HUES6 (cell line): ENCODE measurements around the gene FBRSL1.
"Not testable (repeated sequence)": the region's sequence is repeated elsewhere in the genome, so short reads cannot be mapped to it uniquely, and the experiment has no call there.

Source experiments
- H3K27ac ChIP-seq: 2 replicates; pipeline ENCODE4 v1.7.0; 2013; ENCODE audit warnings: low read depth, mild to moderate bottlenecking, low read length, inconsistent platforms
- H3K27me3 ChIP-seq: 2 replicates; pipeline ENCODE4 v1.6.1; 2013; ENCODE audit warnings: low read length; ENCODE audit not compliant: control insufficient read depth, insufficient read depth
- H3K36me3 ChIP-seq: 2 replicates; pipeline ENCODE4 v1.6.1; 2013; ENCODE audit warnings: low read length; ENCODE audit not compliant: control insufficient read depth, insufficient read depth
- H3K4me1 ChIP-seq: 2 replicates; pipeline ENCODE4 v1.6.1; 2013; ENCODE audit warnings: low read length; ENCODE audit not compliant: control insufficient read depth, insufficient read depth
- H3K4me3 ChIP-seq: 2 replicates; pipeline ENCODE4 v1.5.1; 2013; ENCODE audit warnings: low read depth, low read length
- H3K9ac ChIP-seq: one replicate; pipeline ENCODE4 v1.6.1; 2013; ENCODE audit warnings: mild to moderate bottlenecking, low read length
- H3K9me3 ChIP-seq: 2 replicates; pipeline ENCODE4 v1.6.1; 2013; ENCODE audit warnings: low read depth, low read length; ENCODE audit not compliant: control insufficient read depth, insufficient read depth

FBRSL1 gene

DNA sequence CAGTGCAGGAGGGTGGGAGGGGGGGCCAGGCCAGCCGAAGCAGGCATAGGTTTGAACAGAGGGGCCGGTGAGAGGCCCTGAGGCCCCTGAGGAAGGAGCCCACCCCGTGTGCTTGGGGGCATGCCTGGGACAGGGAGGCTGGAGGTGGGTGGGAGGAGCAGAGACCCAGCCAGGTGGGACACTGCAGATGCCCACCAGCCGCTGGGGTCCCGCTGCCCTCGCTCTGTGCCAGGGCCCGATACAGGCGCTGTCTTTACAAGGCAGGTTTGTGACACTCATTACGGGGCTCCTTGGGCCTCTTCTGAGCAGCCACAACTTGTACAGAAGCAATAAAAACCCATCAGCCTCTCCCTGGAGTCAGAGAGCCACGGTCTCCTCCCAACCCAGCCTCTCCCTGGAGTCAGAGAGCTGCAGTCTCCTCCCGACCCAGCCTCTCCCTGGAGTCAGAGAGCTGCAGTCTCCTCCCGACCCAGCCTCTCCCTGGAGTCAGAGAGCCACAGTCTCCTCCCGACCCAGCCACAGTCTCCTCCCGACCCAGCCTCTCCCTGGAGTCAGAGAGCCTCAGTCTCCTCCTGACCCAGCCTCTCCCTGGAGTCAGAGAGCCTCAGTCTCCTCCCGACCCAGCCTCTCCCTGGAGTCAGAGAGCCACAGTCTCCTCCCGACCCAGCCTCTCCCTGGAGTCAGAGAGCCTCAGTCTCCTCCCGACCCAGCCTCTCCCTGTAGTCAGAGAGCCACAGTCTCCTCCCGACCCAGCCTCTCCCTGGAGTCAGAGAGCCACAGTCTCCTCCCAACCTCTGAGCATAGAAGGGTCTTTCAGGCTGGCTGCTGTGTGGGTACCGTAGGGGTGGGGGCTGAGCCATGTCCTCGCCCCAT, 43.0 kb downstream of the FBRSL1 start:
- Histone ChIP-seq H3K9me3 (peaks cover 77% of the 10 kb centered on the region), H3K27me3 (peaks cover 47% of the 10 kb centered on the region), H3K4me3 (peak overlapping the region; percentile 32; the same call in 1 of the 2 replicates)
- not testable (repeated sequence) for H3K9ac ChIP-seq, H3K27ac ChIP-seq, H3K4me1 ChIP-seq, H3K36me3 ChIP-seq

DNA sequence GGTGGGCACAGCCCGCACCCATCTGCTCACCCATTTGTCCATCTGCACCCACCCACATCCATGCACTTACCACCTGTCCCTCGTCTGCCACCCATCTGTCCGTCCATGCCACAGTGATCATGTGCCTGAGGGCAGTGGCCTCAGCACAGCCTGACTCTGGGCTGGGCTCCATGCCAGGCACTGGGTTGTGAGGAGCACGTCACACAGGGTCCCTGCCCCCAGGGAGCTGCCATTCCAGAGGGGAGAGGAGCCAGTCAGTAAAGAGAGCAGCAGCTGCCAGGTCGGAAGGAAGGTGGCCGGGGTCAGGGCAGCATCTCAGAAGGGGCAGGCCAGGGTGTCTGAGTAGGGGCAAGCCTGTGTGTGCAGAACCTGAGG, 43.6 kb downstream of the FBRSL1 start:
- H3K9ac ChIP-seq = no peak overlapping the region
- H3K27me3 ChIP-seq = peaks cover 52% of the 10 kb centered on the region
- peak overlapping the region; percentile 32; the same call in 1 of the 2 replicates for H3K4me3 ChIP-seq
- H3K27ac ChIP-seq = no peak overlapping the region
- no peaks in the 10 kb centered on the region for H3K4me1 ChIP-seq
- H3K36me3 ChIP-seq = peaks cover 9% of the 10 kb centered on the region
- H3K9me3 ChIP-seq = peaks cover 79% of the 10 kb centered on the region

DNA sequence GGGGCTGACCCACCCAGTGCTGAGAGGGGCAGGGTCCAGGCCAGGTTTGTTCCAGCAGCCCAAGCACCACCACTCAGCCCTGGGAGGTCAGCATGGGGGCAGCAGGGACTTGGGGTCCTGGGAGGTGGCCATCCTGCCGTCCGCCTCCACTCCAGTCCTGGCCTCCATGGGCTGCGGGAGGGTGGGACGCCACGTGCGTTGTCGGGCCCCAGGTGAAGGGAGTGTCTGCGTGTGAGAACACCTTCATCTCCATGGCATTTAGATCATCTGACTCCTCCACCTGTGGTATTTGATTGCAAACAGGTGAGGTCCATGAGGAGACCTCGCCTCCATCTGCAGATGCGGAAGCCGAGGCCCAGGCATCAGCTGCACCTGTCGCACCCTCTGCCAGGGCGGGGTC, 44.1 kb downstream of the FBRSL1 start:
- Histone ChIP-seq H3K27me3 (peaks cover 55% of the 10 kb centered on the region), H3K9ac (no peak overlapping the region), H3K4me3 (no peak overlapping the region), H3K36me3 (peaks cover 9% of the 10 kb centered on the region), H3K4me1 (no peaks in the 10 kb centered on the region), H3K9me3 (peaks cover 78% of the 10 kb centered on the region), H3K27ac (no peak overlapping the region)

DNA sequence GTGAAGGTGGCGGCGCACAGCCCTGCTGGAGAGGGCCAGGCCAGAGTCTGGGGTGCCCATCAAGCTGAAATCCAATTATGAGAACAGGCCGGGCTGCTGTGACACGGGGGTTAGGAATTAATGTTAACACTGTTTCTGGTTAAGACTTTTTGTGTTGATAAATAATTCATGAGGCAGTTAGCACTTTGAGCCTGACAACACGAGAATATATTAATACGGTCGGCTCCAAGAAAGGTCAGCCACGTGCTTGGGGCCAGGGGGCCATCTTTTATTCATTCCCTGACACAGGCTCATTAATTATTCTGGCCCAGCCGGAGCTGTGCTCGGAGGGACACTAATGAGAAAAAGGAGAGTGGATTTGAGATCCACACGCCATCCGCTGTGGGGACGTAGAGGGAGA, 45.1 kb downstream of the FBRSL1 start:
- H3K36me3 ChIP-seq = peaks cover 9% of the 10 kb centered on the region
- peaks cover 51% of the 10 kb centered on the region for H3K27me3 ChIP-seq
- H3K9ac ChIP-seq = no peak overlapping the region
- no peak overlapping the region for H3K27ac ChIP-seq
- H3K4me1 ChIP-seq = no peaks in the 10 kb centered on the region
- H3K9me3 ChIP-seq = peaks cover 74% of the 10 kb centered on the region
- H3K4me3 ChIP-seq = no peak overlapping the region

DNA sequence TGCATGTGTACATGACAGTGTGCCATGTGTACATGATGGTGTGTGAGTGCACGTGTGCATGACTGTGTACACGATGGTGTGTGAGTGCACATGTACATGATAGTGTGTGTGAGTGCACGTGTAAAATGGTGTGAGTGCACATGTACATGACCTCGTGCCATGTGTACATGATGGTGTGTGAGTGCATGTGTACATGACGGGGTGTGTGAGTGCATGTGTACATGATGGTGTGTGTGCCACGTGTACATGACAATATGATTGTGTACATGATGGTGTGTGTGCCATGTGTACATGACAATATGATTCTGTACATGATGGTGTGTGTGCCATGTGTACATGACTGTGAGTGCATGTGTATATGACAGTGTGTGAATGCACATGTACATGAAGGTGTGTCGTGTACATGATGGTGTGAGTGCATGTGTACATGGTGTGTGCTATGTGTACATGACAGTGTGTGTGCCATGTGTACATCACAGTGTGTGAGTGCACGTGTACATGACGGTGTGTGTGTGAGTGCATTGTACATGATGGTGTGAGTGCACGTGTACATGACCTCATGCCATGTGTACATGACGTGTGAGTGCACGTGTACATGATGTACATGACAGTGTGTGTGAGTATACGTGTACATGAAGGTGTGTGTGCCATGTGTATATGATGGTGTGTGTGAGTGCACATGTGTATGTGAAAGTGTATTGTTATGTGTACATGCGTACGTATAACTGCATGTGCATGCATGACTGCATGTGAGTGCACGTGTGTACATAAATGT, 46.3 kb downstream of the FBRSL1 start:
- Histone ChIP-seq H3K27me3 (peaks cover 60% of the 10 kb centered on the region), H3K9ac (no peak overlapping the region), H3K4me1 (no peaks in the 10 kb centered on the region), H3K9me3 (peaks cover 65% of the 10 kb centered on the region), H3K4me3 (0 out of 2 replicates have a peak overlapping the region, but pooled peaks have one; percentile 3), H3K36me3 (peaks cover 7% of the 10 kb centered on the region), H3K27ac (no peak overlapping the region)

DNA sequence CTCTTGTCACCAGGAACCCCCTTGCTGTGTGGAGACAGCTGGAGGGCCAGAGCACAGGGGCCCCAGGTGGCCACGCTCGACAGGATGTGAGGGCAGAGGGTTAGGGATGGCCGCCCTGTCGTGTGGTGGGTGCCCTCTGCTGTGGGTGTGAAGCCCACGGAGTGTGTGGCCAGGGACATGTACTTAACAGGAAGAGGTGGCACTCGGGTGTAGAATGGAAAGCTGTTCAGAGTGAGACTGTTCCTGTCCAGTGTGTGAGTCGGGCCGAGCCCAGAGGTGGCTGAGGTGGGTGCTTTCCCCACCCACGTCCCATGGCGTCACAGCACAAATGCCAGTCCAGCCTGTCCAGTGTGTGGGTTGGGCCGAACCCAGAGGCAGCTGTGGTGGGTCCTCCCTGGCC, 47.1 kb downstream of the FBRSL1 start:
- Histone ChIP-seq H3K9ac (no peak overlapping the region), H3K27me3 (peaks cover 63% of the 10 kb centered on the region), H3K27ac (no peak overlapping the region), H3K4me3 (no peak overlapping the region), H3K9me3 (peaks cover 58% of the 10 kb centered on the region), H3K36me3 (peaks cover 3% of the 10 kb centered on the region; the same call in 1 of the 2 replicates), H3K4me1 (no peaks in the 10 kb centered on the region)

DNA sequence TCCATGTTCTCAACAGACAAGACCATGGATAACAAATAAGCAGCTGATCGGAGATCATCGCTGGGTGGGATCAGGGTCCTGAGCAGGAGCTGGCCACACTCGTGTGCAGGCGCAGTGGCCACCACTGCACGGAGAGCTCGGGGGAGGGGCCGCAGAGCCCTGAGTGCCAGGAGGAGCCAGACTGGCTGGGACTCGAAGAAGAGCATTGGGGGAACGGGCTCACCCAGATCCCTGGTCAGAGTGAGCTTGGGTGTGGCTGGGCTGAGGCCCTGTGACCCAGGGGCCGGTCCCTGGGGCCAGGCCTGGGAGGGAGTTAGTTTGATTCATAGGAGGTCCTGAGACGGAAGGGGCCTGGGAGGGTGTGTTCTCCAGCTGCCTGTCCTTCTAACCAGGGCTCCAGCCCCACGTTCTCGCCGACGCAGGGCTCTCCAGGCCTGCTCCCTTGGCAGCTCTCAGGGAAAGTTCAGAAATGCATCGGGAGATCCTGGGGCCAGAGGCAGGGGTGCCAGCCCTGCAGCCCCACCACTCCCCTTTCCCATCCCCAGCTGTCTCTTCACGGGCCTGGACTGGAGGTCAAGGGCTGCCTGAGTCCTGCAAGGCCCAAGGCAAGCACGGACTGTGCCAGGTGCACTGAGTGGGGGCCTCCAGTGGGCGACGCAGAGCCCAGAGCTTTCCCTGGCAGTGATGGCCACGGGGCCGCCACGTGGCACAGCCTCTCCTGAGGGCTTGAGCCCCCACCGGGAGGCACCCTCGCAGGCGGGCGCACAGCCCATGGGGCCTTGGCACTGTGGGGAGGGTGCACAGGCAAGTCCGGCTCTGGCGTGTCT, 48.1 kb downstream of the FBRSL1 start:
- Histone ChIP-seq H3K36me3 (peaks cover 3% of the 10 kb centered on the region; the same call in 1 of the 2 replicates), H3K27me3 (peaks cover 73% of the 10 kb centered on the region), H3K27ac (no peak overlapping the region), H3K9me3 (peaks cover 48% of the 10 kb centered on the region), H3K9ac (no peak overlapping the region), H3K4me3 (no peak overlapping the region), H3K4me1 (no peaks in the 10 kb centered on the region)

DNA sequence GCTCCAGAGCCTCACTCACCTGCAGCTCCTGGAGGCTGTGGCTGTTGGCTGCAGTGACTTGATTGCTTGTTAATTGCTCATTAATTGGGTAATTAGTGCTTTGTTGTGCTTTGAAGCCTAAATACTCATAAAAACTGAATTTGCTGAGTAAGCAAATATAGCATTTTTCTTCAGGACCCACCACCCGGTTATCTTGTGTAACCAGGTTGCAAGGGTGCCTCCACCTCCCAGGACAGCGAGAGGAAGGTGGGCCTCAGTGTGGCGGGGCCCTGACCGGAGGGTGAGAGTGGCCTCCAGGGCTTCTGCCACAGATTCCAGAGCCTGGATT, 48.7 kb downstream of the FBRSL1 start:
- no peaks in the 10 kb centered on the region for H3K4me1 ChIP-seq
- H3K27me3 ChIP-seq = peaks cover 79% of the 10 kb centered on the region
- H3K9ac ChIP-seq = no peak overlapping the region
- no peak overlapping the region for H3K27ac ChIP-seq
- H3K9me3 ChIP-seq = peaks cover 43% of the 10 kb centered on the region
- H3K36me3 ChIP-seq = peaks cover 3% of the 10 kb centered on the region; the same call in 1 of the 2 replicates
- no peak overlapping the region for H3K4me3 ChIP-seq

DNA sequence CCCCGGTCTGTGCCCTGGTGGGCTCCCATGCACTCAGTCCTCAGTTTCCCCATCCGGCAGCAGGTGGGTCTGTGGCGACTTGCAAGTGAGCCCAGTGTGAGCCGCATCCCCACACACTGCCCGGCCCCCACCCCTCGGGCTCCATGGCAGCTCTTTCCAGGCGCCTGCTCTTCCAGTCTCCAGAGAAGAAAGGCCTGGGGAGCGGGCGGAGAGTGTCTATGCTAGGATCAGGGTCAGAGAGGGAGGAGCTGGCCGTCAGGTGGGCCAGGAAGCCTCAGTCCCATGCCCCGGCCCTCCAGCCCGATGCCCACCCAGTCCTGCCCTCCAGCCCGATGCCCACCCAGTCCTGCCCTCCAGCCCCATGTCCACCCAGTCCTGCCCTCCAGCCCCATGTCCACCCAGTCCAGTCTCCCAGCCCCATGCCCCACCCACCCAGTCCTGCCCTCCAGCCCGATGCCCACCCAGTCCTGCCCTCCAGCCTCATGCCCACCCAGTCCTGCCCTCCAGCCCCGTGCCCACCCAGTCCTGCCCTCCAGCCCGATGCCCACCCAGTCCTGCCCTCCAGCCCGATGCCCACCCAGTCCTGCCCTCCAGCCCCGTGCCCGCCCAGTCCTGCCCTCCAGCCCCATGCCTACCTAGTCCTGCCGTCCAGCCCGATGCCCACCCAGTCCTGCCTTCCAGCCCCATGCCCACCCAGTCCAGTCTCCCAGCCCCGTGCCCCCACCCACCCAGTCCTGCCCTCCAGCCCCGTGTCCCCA, 49.2 kb downstream of the FBRSL1 start:
- no peak overlapping the region for H3K4me3 ChIP-seq
- H3K9ac ChIP-seq = no peak overlapping the region
- peaks cover 1% of the 10 kb centered on the region; the same call in 1 of the 2 replicates for H3K36me3 ChIP-seq
- peaks cover 83% of the 10 kb centered on the region for H3K27me3 ChIP-seq
- no peaks in the 10 kb centered on the region for H3K4me1 ChIP-seq
- peaks cover 37% of the 10 kb centered on the region for H3K9me3 ChIP-seq
- no peak overlapping the region for H3K27ac ChIP-seq

DNA sequence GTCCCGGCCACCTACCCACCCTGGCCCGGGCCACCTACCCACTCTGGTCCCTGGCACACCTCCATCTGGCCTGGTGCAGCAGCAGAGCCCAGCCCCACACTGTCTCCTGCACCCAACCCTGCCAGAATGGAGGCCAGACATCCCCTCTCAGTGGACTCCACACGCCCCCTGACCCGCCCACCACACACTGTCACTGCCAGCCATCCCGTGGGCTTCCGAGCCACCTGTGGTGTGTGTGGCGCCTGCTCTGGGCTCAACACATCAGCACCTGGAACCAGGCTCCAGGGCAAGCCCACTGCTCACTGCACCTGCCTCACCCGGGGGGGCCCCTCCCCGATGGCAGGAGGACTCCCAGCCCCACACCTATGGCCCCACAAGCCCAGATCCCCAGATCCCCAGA, 50.5 kb downstream of the FBRSL1 start:
- Histone ChIP-seq H3K9ac (no peak overlapping the region), H3K27me3 (peaks cover 87% of the 10 kb centered on the region), H3K27ac (no peak overlapping the region), H3K4me3 (no peak overlapping the region), H3K4me1 (no peaks in the 10 kb centered on the region), H3K9me3 (peaks cover 25% of the 10 kb centered on the region), H3K36me3 (no peaks in the 10 kb centered on the region; the same call in 1 of the 2 replicates)
